Mucosa of stomach (tissue), 1 donor: ENCODE results near the gene RHBDL1.

Experiments used
- H3K27me3 ChIP-seq: one replicate; pipeline ENCODE4 v1.7.0; 2013; ENCODE audit warnings: mild to moderate bottlenecking, low read length; ENCODE audit not compliant: control insufficient read depth, insufficient read depth
- H3K36me3 ChIP-seq: one replicate; pipeline ENCODE4 v1.7.0; 2013; ENCODE audit warnings: low read length; ENCODE audit not compliant: control insufficient read depth, insufficient read depth
- H3K4me1 ChIP-seq: one replicate; pipeline ENCODE4 v1.7.0; 2013; ENCODE audit warnings: mild to moderate bottlenecking, low read length; ENCODE audit not compliant: control insufficient read depth, insufficient read depth
- H3K4me3 ChIP-seq: one replicate; pipeline ENCODE4 v1.7.0; 2013; ENCODE audit warnings: low read length
- H3K9ac ChIP-seq: one replicate; pipeline ENCODE4 v1.7.0; 2013; ENCODE audit warnings: mild to moderate bottlenecking, low read length, moderate library complexity
- H3K9me3 ChIP-seq: one replicate; pipeline ENCODE4 v1.7.0; 2013; ENCODE audit warnings: mild to moderate bottlenecking, low read length, moderate library complexity; ENCODE audit not compliant: control insufficient read depth
- donor health status: Pancreatic carcinoma.

Gene RHBDL1

DNA sequence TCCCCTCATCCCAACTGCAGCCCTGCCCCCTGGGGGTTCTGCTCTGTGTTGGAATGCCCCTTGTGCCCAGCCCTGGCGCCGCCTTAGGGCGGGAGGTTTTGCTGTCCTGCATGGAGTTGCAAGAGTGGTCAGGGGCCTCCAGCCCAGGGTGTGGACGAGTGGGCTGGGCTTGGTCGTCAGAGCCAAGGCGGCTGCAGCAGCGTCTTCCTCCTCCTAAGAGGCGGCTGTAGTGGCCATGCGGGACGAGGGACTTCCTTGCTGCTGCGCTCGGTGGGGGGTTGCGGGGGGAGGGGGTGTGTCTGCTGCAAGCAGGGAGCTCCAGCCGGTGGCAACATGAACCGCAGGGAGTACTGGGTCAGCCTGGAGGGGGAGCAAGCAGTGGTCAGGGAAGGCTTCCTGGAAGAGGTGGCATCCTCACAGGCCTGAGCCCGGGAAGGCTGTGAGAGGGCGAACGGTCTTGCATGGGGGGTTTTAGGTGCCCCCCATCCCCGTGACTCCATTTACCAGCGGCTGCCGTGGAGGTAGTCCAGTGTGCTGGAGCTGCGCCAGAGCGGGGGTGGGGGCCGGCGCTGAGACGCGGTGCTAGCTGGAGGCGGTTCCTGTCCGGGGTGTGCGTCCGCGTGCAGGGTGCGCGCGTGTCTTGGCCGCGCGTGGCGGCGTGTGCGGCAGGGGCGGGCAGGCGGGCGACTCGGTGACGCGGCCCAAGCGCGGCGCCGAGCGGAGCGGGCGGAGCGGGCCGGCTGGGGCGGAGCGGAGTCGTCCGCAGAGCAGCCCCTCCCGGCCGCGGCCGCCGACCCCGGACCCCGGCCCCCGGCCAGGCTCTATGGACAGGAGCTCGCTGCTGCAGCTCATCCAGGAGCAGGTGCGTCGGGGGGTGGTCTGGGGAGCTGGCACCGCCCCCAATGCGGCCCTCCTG, at the start of gene RHBDL1:
Gene RHBDL1, plus strand, starts transcription at position 704 of the 916 bp plus-strand sequence. Its CDS starts 120 bp downstream, at position 824.
- H3K9me3 ChIP-seq = no peaks in the 10 kb centered on the region
- peaks cover 35% of the 10 kb centered on the region for H3K4me1 ChIP-seq
- no peak within 1 kb of the TSS for H3K4me3 ChIP-seq
- H3K27me3 ChIP-seq = peaks cover 6% of the 10 kb centered on the region
- H3K36me3 ChIP-seq = peaks cover 6% of the 10 kb centered on the region
- H3K9ac ChIP-seq = no peak within 1 kb of the TSS

DNA sequence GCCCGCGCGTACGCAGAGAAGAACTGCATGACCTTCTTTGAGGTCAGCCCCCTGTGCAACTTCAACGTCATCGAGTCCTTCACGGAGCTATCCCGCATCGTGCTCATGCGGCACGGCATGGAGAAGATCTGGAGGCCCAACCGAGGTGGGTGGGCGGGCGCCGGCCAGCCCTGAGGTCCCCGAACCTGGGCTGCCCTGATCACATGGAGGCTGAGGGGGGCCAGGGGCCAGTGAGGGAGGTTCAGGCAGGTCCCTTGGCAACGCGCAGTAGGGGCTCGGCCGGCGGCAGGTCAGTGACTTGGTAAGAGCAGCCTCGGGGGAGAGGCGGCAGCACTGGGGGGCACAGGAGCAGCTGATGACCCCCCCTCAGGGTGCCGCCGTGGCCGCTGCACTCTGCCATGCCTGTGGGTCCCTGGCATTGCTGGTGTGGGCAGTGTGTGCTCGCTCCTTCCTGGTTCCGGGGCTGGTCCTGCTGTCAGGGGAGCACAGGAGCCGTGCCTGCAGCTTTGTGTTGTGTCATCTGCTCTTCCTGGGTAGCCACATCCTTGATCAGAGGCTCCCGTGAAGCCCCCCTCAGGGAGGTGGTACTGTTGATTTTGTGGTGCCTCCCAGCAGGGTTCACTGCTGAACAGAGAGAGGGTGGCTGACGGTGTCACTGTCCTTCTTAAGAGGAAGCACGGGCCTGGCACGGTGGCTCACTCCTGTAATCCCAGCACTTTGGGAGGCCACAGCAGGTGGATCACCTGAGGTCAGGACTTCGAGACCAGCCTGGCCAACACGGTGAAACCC, 49.3 kb upstream of the RHBDL1 start:
- no peak overlapping the region for H3K9ac ChIP-seq
- H3K27me3 ChIP-seq = no peaks in the 10 kb centered on the region
- peaks cover 10% of the 10 kb centered on the region for H3K36me3 ChIP-seq
- no peak overlapping the region for H3K4me3 ChIP-seq
- H3K9me3 ChIP-seq = no peaks in the 10 kb centered on the region
- H3K4me1 ChIP-seq = peaks cover 34% of the 10 kb centered on the region

DNA sequence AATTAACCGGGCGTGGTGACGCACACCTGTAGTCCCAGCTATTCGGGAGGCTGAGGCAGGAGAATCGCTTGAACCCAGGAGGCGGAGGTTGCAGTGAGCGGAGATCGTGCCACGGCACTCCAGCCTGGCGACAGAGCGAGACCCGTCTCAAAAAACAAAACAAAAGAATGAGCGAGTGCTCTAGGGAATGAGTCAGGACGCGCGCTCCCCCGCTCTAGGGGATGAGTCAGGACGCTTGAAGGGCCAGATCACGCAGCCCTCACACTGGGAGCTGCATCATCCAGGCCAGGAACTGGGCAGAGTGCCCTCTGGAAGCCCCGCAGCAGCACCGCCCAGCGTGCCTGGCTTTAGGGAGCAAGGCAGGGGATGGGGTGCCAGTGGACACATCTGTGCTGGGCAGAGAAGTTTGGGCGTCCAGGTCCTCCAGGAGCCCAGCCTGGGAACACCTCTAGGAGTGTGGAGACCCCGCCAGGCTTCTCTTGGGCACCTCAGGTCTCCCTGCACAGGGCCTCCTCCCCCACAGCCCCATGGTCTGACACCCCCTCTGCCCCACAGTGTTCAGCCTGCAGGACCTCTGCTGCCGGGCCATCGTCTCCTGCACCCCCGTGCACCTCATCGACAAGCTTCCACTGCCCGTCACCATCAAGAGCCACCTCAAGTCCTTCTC, 48.6 kb upstream of the RHBDL1 start:
- peaks cover 10% of the 10 kb centered on the region for H3K36me3 ChIP-seq
- H3K27me3 ChIP-seq = no peaks in the 10 kb centered on the region
- peaks cover 29% of the 10 kb centered on the region for H3K4me1 ChIP-seq
- no peak overlapping the region for H3K4me3 ChIP-seq
- H3K9me3 ChIP-seq = no peaks in the 10 kb centered on the region
- no peak overlapping the region for H3K9ac ChIP-seq

DNA sequence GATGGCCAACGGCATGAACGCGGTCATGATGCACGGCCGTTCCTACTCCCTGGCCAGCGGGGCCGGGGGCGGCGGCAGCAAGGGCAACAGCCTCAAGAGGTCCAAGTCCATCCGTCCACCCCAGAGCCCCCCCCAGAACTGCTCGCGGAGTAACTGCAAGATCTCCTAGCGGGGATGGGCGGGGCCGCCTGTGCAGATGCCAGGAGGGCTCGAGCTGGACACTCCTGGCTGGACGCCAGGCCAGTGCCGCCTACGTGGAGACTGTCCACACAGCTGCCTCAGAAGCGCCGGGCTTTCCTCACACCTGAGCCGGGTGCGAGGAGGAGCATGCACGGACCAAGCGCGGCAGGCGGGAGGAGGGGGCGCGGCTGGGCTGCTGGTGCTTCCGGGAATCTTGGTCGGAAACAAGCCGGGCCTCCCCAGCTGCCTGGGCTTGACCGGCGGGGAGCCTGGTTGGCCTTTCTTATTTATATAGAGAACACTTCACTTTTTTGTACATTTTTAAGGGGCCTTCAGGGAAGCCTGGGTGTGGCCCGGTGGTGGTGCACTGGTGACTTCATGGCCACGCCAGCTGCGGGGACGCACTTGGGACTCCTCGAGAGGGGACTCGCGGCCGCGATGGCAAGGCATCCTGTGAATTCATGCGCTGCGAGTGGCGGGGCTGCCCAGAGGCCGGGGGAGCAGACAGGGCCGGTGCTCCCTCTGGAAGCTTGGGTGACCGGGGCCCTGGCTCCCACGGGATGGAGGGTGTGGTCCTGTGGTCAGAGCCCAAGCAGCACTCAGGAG, 47.8 kb upstream of the RHBDL1 start:
- no peak overlapping the region for H3K4me3 ChIP-seq
- H3K4me1 ChIP-seq = peaks cover 24% of the 10 kb centered on the region
- no peaks in the 10 kb centered on the region for H3K9me3 ChIP-seq
- H3K27me3 ChIP-seq = no peaks in the 10 kb centered on the region
- H3K9ac ChIP-seq = no peak overlapping the region
- H3K36me3 ChIP-seq = peaks cover 10% of the 10 kb centered on the region

DNA sequence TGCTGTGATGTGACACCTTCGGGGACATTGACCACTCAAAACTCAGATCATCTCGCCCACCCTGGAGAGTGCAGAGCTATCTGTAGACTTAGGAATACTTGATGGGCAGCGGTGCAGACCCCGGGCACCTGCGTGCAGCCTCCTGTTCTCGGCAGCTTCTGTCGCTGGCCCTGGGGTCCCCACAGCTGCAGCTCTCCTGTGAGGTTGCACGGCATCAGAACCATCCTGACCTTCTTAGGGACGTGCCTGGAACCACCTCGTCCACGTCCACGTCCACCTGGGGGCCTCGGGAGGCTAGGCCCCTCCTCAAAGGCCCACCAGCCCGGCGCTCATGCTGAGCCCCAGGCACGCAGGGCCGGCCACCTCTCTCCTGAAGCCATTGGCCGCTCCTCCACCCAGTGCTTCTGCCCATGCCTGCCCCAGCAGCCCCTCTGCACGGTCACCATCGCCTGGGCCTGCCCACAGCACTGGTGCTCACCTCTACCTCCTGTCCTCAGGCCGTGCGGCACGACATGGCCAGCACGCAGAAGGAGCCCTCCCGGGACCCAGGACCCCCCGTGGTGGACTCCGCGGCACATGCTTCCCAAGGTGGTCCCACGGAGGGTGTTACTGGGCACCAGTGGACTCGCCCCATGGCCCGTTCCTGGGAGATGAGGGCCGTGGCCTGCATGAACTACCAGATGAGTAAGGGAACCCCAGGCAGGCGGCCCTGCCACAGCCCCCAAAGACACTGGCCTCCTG, 47.0 kb upstream of the RHBDL1 start:
- H3K4me3 ChIP-seq = no peak overlapping the region
- no peaks in the 10 kb centered on the region for H3K9me3 ChIP-seq
- H3K9ac ChIP-seq = no peak overlapping the region
- H3K36me3 ChIP-seq = peaks cover 10% of the 10 kb centered on the region
- no peaks in the 10 kb centered on the region for H3K27me3 ChIP-seq
- peaks cover 24% of the 10 kb centered on the region for H3K4me1 ChIP-seq

DNA sequence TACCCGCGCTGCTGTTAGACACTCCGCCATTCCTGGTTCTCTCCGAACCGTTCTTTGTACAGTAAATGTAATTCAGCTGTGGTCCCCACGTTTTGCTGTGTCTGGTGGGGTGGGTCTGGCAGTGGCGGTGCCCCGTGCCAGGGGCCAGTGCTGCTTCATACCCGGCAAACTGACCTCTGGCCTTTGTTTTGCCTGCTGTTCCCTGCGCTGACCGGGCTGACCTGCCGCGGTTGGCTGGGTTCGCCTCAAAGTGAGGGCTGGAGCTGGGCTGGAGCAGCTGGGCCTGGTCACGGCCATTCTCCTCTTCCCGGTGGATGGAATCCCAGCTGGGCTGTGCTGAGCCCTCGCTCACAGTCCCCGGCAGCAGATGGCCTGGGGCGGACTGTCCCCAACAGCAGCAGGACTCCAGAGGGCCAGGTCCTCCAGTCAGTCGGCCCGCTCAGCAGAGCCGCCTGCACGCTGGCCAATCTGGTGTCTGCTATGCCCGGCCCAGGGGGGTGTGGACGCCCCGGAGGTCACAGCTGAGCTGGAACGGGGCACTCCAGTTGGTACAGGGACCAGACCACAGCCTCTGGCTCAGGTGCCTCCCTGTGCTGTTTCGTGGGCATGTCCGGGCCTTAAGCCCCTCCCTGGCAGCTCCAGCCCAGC, 46.2 kb upstream of the RHBDL1 start:
- Histone ChIP-seq H3K36me3 (peaks cover 10% of the 10 kb centered on the region), H3K4me1 (peaks cover 24% of the 10 kb centered on the region), H3K27me3 (no peaks in the 10 kb centered on the region), H3K4me3 (no peak overlapping the region), H3K9ac (no peak overlapping the region), H3K9me3 (no peaks in the 10 kb centered on the region)

DNA sequence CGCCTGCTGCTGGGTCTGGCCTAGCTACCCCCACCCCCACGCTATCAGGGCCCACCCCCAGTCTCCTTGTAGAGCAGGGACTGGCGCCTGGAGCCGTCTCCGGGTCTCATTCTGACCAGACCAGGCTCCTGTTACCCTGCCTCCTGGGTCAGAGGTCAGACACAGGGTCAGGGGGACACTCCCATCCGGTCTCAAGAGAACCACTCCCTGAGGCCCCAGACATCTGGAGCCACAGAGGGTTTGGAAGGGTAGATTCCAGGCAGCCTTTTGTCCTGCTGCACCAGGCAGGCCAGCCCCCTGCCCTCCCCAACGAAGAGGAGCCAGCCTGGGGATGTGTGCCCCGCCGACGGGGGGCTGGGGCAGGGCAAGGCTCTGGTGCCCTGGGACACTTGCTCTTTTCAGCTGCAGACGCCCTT, 45.6 kb upstream of the RHBDL1 start:
- H3K27me3 ChIP-seq = no peaks in the 10 kb centered on the region
- peaks cover 10% of the 10 kb centered on the region for H3K36me3 ChIP-seq
- H3K9me3 ChIP-seq = no peaks in the 10 kb centered on the region
- no peak overlapping the region for H3K4me3 ChIP-seq
- H3K9ac ChIP-seq = no peak overlapping the region
- peaks cover 24% of the 10 kb centered on the region for H3K4me1 ChIP-seq

DNA sequence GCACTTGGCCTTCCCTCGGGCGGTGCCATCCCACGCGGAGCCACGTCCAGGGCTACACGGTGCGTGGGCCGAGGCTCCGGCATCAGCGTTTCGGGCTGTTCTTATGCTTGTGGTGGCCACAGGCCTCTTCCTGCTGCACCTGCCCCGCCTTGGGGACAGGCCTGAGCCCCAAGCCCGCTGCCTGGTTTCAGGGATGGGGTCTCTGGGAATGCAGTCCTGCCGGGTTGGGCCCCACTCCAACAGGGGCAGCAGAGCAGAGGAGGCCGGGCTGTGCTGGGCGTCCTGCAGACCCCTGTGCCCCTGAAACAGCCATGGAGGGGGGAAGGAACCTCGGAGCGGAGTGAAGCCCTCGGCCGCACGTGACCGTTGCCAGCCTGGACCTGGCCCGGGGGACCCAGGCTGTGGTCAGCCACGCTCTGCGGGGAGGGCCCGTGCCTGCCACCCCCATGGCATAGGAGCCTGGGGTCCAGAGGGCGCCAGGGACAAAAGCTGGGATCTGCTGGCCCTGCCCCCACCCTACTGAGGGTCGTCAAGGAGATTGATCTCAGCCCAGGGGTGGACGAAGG, 45.1 kb upstream of the RHBDL1 start:
- Histone ChIP-seq H3K4me3 (no peak overlapping the region), H3K9ac (no peak overlapping the region), H3K4me1 (peaks cover 26% of the 10 kb centered on the region), H3K36me3 (peaks cover 10% of the 10 kb centered on the region), H3K27me3 (no peaks in the 10 kb centered on the region), H3K9me3 (no peaks in the 10 kb centered on the region)

DNA sequence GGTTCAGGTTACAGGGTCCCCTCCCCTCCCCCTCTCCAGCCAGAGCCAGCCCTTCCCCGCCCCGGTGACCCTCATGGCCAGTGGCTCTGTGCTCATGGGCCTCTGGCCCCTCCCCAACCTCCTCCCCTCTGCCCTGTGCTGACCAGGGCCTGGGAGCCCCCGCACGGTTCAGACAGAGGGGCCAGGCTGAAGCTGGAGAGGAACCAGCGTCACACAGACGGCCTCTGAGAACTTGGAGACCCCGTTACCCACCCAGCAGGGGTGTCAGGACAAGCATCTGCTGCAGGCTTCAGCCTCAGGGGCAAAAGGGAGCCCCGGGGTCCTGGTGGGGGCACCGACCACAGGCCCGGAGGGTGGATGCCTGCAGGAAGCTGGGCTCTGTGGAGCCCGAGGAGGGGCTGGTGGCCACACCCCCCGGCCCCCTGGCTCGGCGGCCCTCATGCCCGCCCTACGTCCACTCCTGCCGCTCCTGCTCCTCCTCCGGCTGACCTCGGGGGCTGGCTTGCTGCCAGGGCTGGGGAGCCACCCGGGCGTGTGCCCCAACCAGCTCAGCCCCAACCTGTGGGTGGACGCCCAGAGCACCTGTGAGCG, 44.6 kb upstream of the RHBDL1 start, which contains the start of gene WFIKKN1:
Gene WFIKKN1, plus strand, starts transcription at position 171 of the 591 bp plus-strand sequence. Its CDS starts 269 bp downstream, at position 440.
- H3K27me3 ChIP-seq = no peaks in the 10 kb centered on the region

DNA sequence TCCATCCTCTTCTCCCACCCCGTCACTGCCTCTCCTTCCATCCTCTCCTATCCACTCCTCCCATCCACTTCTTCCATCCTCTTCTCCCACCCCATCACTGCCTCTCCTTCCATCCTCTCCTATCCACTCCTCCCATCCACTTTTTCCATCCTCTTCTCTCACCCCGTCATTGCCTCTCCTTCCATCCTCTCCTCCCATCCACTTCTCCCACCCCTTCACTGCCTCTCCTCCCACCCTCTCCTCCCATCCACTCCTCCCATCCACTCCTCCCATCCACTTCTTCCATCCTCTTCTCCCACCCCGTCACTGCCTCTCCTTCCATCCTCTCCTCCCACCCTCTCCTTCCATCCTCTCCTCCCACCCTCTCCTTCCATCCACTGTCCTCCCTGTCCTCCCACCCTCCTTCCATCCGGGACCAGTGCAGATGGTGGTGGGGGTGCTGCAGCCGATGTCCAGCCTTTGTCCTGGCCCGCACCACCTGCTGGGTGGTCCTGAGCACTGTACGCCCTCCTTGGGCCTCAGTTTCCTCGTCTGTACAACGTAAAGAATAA, 43.6 kb upstream of the RHBDL1 start:
- H3K4me3 ChIP-seq = no peak overlapping the region
- no peaks in the 10 kb centered on the region for H3K27me3 ChIP-seq
- H3K4me1 ChIP-seq = peaks cover 30% of the 10 kb centered on the region
- no peak overlapping the region for H3K9ac ChIP-seq
- no peaks in the 10 kb centered on the region for H3K9me3 ChIP-seq
- no peaks in the 10 kb centered on the region for H3K36me3 ChIP-seq

More for the DNA sequence above, 44.6 kb upstream of the RHBDL1 start, which contains the start of gene WFIKKN1:
- Histone ChIP-seq H3K4me1 (peaks cover 30% of the 10 kb centered on the region), H3K36me3 (peaks cover 7% of the 10 kb centered on the region), H3K9ac (no peak within 1 kb of the TSS), H3K9me3 (no peaks in the 10 kb centered on the region), H3K4me3 (no peak within 1 kb of the TSS)
